ENCODE measurements around the gene RERE.
A peak's percentile ranks its signal among the peaks of the same experiment; 100 is the strongest.
"Not testable (repeated sequence)": the region's sequence is repeated elsewhere in the genome, so short reads cannot be mapped to it uniquely, and the experiment has no call there.

The RERE gene

GRCh38 chr1:8598783-8599182 is 218.7 kb downstream of the RERE start:
- DNase-seq: no peak

GRCh38 chr1:8598060-8598724 is 219.2 kb downstream of the RERE start:
- DNase-seq: peak; percentile 39

- DNase-seq: no peak
Observed at GRCh38 chr1:8597455-8597854, 220.0 kb downstream of the RERE start.

GRCh38 chr1:8595941-8596340 is 221.5 kb downstream of the RERE start:
- DNase-seq: no peak

DNA sequence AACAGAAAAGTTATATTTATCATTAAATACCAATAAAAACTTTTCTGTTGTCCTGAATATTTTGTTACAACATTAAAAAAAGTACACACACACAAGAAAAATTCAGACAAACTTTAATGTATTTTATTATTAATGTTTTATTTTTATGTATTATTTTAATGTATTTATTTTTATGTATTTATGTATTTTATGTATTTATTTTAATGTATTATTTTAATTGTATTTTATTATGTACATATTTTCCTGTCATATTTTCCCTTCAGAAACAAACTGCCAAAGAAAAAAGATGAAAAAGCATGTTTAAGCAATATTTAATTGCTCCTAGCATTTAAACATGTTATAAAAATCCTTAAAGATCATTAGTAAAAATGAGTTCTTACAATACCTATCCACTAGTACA is 222.1 kb downstream of the RERE start:
- no peak for DNase-seq

DNA sequence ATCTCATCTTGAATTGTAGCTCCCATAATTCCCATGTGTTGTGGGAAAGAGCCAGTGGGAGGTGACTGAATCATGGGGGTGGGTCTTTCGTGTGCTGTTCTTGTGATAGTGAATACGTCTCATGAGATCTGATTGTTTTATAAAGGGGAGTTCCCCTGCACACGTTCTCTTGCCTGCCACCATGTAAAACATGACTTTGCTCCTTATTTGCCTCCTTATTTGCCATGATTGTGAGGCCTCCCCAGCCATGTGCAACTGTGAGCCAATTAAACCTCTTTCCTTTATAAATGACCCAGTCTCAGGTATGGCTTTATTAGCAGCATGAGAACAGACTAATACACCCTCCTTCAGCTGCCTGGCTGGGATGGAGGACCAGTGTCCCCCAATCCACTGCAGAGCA is 224.1 kb downstream of the RERE start:
- DNase-seq: not testable (repeated sequence)

GRCh38 chr1:8591569-8591968 is 225.9 kb downstream of the RERE start:
- DNase-seq: no peak

DNA sequence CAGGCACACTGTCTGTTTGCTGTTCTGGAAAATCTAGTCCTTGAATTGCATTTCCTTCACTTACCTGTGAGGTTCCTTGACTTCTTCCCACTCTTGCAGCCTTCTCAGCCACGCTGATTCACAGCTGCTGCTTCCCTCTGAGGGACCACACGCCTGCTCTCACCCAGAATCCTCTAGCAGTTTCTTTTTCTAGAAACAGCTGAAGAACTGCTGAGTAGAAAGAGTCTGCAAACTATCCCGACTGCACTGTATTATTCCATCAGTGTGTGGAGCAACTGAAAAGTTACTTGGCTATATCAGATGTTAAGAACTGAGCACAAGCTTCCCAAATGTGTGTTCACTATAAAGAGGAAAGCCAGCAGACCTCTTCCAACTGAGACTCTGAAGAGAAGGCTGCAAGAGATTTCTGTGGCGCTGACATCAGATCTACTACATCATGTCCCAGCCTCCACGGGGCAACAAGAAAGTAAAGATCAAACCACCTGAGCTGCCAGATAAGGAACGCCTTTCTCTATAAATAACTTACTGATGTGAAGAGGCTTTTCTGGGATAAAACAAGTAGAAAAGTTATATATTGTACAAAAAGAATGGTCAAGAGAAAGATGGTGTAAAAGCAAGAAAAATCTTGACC is 226.6 kb downstream of the RERE start:
- no peak for DNase-seq

GRCh38 chr1:8589571-8589970 is 227.9 kb downstream of the RERE start:
- DNase-seq: no peak

DNA sequence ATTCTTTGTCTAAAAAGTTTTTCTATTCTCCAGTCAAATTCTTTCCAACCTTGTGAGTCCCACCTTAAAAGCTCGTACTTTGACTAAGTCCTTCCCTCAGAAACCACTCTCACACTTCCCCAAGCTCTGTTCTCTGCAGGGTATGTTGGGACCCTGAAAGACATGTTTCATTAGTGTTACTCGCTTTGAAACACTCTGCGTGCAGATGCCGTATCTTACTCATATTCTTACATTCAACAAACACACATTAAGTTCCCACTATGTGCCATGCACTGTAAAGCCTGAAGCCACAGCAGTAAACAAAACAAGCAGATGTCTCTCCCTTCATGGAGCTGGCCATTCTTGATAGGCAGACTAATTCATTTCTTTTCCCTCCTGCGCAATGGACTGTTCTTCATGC is 229.7 kb downstream of the RERE start:
- no peak for DNase-seq

DNA sequence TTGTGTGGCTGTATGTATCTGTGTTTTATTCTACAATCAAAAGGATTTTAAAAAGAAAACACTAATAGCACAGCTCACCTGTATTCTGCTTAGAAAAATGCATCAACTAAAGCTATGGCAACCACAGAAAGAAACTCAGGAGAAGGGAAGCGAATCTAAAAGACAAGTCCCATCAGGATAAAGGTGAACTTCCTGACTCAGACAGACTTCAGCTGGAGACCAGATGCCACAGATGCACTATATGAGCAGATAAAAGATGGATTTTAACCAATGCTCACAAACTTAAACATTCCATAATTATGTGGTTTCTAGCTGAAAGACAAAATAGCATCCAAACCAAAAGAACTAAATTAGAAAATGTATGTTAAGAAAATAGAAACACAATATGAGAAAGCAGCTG is 231.0 kb downstream of the RERE start:
- DNase-seq: no peak

DNA sequence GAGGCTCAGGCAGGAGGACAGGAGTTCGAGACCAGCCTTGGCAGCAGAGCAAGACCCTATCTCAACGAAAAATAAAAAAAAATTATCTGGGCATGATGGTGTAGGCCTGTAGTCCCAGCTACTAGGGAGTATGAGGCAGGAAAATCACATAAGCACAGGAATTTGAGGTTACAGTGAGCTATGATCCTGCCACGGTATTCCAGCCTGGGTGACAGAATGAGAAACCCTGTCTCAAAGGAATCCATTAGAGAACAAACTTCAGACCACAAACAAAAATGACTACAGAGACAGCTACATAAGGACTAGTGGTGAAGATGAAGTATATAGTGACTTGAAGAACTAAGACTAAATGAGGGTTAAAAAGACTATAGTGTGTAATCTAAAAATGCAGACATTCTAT is 233.1 kb downstream of the RERE start:
- no peak for DNase-seq

DNA sequence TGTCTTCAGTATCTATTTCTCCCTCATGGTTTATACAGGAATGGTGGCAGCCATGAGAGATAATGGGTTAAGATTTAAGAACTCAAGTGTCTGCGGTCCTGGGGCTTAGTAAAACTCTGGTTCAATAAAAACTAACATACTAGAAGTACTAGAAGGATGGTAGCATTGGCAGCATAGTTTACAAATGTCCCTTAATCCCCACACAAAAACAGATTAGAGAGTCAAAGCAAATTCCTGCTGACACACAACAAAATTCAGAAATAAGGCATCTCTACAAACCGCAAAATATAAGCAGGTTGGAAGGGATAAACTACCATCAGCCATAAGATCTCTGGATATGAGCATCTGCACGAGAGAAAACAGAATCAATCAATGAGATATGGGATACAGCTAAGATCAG is 234.4 kb downstream of the RERE start:
- DNase-seq: no peak

GRCh38 chr1:8580566-8580965 is 236.9 kb downstream of the RERE start:
- DNase-seq: no peak

GRCh38 chr1:8578936-8579335 is 238.5 kb downstream of the RERE start:
- no peak for DNase-seq

DNA sequence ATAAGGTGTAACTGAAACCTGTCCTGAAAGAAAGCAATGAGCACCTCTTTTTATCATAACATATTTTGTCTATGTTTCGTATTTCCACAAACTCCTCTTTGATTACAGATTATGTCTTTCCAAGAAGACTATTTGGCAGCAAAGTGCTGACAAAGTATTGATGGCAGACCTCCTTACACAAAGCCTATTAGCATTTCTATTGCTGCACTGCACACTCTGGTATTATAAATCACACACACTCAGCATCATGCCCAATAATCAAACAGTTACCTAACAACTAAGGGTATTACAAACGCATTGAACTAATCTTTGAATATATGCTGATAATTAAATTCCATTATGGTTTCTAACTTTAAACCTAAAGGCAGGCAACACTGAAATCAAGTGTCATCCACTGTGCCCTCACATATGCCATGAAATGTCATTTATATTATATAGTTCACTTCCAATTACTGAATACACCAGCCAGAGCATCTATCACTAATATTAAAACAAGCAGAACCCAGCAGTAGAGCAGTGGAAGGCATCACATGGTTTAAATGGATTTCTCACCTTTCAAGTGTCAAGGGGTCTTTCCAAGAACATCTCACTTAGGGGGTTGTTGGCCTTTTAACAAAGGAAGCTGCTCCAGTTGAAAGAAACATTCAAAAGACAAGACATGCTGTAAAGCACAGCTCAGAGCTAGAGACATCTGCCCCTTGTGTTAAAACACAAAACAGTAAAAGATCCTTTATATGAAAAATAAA is 239.1 kb downstream of the RERE start:
- DNase-seq: no peak

- no peak for DNase-seq
Observed at GRCh38 chr1:8574985-8575384, 242.5 kb downstream of the RERE start.

- no peak for DNase-seq
Observed at GRCh38 chr1:8572106-8572505, 245.3 kb downstream of the RERE start.

DNA sequence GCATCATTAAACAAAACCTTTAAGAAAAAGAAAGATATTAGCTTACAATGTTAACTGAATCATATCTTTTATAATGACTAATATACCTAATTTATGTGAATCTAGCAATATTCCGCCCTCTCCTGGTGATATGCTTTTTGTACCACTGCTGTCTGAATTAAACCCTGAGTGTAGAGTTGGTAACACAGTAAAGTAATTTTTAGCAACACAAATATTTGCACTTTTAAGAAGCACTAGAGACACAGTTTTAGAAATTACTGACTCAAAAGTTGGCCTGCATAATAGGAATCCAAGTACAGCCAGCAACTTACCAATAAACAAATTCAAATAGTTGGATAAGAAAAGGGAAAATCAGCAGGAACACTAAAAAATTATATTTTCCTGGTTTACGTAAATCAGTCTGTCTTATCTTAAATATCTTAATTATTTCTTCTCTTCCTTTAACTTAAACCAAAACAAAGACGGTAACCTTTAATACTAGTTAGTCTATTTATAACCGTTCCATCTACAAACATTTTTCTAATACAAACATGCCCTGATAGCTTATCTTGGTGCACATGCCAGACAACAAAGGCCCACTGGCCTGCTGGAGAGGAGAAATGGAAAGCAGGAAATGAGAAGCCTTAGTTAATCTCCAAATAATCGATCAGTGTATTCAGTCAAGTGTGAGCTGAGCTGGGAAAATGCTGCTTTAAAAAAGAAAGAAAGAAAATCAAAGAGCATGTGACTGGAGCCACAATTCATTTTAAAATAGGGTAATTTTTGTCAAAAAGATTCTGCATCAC is 246.0 kb downstream of the RERE start:
- peak; percentile 35 for DNase-seq

- no peak for DNase-seq
Observed at GRCh38 chr1:8570465-8570864, 247.0 kb downstream of the RERE start.

GRCh38 chr1:8569242-8569641 is 248.2 kb downstream of the RERE start:
- DNase-seq: no peak

- DNase-seq: no peak
Observed at GRCh38 chr1:8568837-8569236, 248.6 kb downstream of the RERE start.

DNA sequence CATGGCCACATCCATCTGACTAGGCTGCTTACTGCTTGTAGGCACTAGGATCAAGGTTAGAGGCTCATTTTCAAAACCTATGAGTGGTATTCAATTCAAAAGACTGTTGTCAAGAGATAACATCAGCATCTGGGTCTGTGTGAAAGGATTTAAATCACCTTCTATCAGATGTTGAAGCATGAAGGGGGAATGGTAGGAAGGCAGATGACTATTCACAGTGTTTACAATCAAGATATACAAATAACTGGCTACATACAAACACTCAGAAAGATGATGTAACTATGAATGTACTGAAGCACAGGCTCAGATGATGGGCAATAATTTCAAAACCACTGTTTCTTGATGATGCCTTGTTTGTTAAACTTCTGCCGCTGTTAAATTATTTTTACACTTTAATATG is 250.3 kb downstream of the RERE start:
- DNase-seq: no peak

GRCh38 chr1:8565802-8566201 is 251.6 kb downstream of the RERE start:
- DNase-seq: no peak

Data from NCI-H1092 (cell line).